ENCODE results near the gene MYLK4. TPM values are rescaled to one million over a fixed set of nuclear protein-coding genes. Genes with fewer than 3 reads are reported as not detected.

MYLK4 gene
- total and polyA plus RNA-seq, 2 of the 13 experiments (the other 11 are each of a cell fraction or from before 2014, with no cell fraction given) = 0.26 to 0.29 TPM

DNA sequence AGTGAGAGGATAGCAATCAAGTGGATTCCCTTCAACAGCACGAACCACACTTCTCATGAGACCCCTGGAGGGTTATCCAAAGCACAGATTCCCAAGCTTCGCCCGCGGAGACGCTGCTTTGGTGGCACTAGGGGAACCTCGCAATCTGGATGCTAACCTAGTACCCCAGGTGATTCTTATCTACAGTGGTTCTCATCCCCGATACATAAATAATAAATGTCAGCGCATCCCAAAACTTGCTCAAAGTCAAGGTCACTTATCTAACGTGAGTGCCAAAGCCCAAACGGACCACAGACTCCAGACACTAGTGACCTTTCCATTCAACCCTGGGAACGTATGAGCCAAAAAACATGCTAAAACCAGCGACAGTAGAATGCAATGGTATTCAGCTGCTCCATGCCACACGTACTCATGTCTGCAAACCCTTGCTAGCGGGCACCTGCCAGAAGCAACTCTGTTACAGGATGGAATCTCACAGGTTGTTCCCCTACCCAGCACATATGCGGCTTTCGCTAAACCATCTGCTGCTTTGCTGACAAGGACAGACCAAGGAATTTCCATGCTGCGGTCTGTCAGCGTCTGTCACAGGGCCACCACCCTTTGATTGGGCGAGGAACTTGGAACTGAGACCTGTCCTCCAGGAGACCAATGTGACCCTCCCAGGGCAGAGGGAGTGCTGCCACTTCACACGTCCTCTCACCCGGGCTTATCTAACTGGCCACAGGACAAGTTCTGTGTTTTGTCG is 16.8 kb downstream of the MYLK4 start (continued):
- TF ChIP-seq TCF7 (IDR thresholded peaks at IDR 0.05; ENCODE audit: low read depth) (no peak), ZNF260 (CRISPR knock-in tag; IDR thresholded peaks at IDR 0.05; ENCODE audit: borderline replicate concordance, low read depth) (no peak), ZNF552 (CRISPR knock-in tag; IDR thresholded peaks at IDR 0.05; ENCODE audit: borderline replicate concordance) (no peak)
- TF ChIP-seq, protein P1, sequence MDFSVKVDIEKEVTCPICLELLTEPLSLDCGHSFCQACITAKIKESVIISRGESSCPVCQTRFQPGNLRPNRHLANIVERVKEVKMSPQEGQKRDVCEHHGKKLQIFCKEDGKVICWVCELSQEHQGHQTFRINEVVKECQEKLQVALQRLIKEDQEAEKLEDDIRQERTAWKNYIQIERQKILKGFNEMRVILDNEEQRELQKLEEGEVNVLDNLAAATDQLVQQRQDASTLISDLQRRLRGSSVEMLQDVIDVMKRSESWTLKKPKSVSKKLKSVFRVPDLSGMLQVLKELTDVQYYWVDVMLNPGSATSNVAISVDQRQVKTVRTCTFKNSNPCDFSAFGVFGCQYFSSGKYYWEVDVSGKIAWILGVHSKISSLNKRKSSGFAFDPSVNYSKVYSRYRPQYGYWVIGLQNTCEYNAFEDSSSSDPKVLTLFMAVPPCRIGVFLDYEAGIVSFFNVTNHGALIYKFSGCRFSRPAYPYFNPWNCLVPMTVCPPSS (IDR thresholded peaks at IDR 0.05) = no peak

DNA sequence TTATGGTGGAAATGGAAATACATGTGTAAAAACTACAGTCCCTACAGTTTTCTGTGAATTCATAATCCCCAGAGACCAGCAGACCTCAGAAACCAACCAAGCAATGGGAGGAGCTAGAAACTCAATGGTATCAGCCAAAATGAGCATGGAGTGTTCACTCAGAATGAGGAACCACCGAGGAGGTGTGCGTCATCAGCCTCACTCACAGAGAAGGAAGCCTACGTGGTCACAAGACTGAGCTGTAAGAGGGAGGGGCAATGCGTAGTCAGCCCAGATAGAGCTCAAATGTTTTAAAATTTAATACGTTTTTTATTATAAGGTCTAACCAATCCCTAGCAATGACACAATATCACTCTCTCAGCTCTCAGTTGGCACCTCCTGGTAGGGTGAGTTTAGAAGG is 17.4 kb downstream of the MYLK4 start:
- Histone ChIP-seq H3K79me2 (ENCODE audit: insufficient read depth, low read length) (no peaks in the 10 kb centered on the region), H3K4me2 (ENCODE audit: low read depth, low read length) (no peak overlapping the region), H3K27ac (ENCODE audit: extremely low read length, insufficient read depth, low read length) (no peak overlapping the region), H2AFZ (ENCODE audit: low read length) (no peak overlapping the region), H3K9me3 (ENCODE audit: low read length) (no peaks in the 10 kb centered on the region), H3K4me3 (replicated peaks in 1 of 3; ENCODE audit: insufficient read depth in 1 of 3, low read depth in 2 of 3, low read length in 3 of 3) (no peak overlapping the region), H3K27me3 (ENCODE audit: control insufficient read depth in 1 of 2, insufficient read depth in 2 of 2, low read length in 2 of 2) (peaks cover 3 to 30% of the 10 kb centered on the region in 2 experiments; a peak in 2 of 5 replicates), H3K4me1 (ENCODE audit: insufficient read depth, low read length) (0 out of 2 replicates have a peak, but pooled peaks cover 4% of the 10 kb centered on the region), H3K36me3 (replicated peaks in 1 of 2; ENCODE audit: control insufficient read depth in 1 of 2, insufficient read depth in 2 of 2, low read length in 2 of 2) (no peaks in the 10 kb centered on the region), H4K20me1 (ENCODE audit: insufficient read depth, low read length) (no peaks in the 10 kb centered on the region), H3K9ac (ENCODE audit: insufficient read depth, low read depth, low read length) (no peak overlapping the region)
- TF ChIP-seq, protein P2, sequence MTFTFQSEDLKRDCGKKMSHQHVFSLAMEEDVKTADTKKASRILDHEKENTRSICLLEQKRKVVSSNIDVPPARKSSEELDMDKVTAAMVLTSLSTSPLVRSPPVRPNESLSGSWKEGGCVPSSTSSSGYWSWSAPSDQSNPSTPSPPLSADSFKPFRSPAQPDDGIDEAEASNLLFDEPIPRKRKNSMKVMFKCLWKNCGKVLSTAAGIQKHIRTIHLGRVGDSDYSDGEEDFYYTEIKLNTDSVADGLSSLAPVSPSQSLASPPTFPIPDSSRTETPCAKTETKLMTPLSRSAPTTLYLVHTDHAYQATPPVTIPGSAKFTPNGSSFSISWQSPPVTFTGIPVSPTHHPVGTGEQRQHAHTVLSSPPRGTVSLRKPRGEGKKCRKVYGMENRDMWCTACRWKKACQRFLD (CRISPR knock-in tag; IDR thresholded peaks at IDR 0.05; ENCODE audit: borderline replicate concordance) = no peak
- TF ChIP-seq SPEN (CRISPR knock-in tag; IDR thresholded peaks at IDR 0.05; ENCODE audit: low read depth) (no peak), GFI1 (CRISPR knock-in tag; IDR thresholded peaks at IDR 0.05; ENCODE audit: borderline replicate concordance) (no peak)
- CTCF ChIA-PET (ENCODE audit: low intra/inter-chr PET ratio, low total read pairs) = no interaction called here
- ATAC-seq = no peak
- intact Hi-C loops (cut with micrococcal nuclease; ENCODE audit: unreplicated experiment) (no loop called here), in situ Hi-C loops (cut with HindIII; ENCODE audit: extremely low pct_ligation_motif_present, low pct_unique_long_range_greater_than_20kb) (no loop called here)
- POLR2A ChIA-PET = no interaction called here
- FAIRE-seq = no peak
- DNase-seq (ENCODE audit: low spot score) = no peak
- 41% methylated on average over 5 of the region's 5 CpGs for WGBS (ENCODE audit: low lambda C conversion rate)
- no TSS peak for BruUV-seq (replicated peaks)

All from HepG2 (cell line).